Inferior parietal cortex (tissue), 1 donor: ENCODE data around the gene MRPL43.

Experiments used
- DNase-seq: peaks from one replicate; pipeline ENCODE4 v3.0.0-alpha.2; 2016; ENCODE audit errors: extremely low spot score

MRPL43 gene

GRCh38 chr10:100968062-100968736 is 19.1 kb downstream of the MRPL43 start:
- DNase-seq = no peak

- no peak for DNase-seq
Measured at GRCh38 chr10:100967332-100967731, 20.0 kb downstream of the MRPL43 start.

- no peak for DNase-seq
Measured at GRCh38 chr10:100966887-100967286, 20.4 kb downstream of the MRPL43 start.

GRCh38 chr10:100965820-100966219 is 21.5 kb downstream of the MRPL43 start:
- no peak for DNase-seq

GRCh38 chr10:100963826-100964225 is 23.5 kb downstream of the MRPL43 start:
- DNase-seq = no peak

DNA sequence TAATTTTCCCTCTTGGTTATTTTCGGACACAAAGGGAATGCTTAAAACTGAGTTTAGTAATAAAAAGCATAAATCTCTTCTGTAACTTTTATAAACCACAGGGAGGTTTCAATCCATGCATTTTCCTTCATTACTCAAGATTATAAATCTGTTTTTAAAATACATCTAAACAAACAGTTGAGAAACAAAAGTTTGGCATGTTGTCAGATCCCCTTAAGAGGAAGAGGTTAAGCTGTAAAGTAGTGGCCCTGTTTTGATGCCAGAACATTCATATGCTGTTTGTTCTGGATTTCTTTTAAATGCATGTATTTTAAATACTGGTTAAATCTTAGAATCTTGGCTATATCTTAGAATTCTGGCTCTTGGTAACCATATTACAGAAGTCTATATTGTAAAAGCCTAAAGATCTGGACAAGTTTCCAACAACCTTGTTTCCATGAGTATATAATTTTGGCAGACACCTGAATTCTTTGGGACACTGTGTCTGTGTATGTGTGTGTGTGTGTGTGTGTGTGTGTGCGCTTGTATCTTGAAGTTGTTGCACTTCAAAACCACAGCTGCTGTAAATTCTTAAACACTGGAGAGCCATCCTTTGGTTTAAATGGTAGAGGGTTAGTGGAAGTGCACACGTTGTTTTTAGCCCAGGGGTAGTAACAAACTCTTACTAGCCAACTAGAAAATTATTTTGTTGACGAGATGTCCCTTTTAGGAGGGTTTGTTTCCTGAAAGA is 24.8 kb downstream of the MRPL43 start:
- no peak for DNase-seq

DNA sequence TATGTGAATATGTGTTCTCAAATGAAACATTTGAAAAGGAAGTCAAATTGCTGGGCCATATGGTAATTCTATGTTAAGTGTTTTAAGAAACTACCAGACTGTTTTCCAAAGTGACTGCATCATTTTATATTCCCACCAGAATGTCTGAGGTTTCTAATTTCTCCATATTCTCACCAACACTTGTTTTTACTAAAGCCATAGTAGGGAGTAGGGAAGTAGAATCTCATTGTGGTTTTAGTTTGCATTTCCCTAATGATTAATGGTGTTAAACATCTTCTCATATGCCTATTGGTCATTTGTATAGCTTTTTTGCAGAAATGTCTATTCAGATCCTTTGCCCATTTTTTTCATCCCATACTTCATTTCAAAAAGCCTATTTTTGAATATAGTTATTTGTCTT is 27.0 kb downstream of the MRPL43 start:
- no peak for DNase-seq

GRCh38 chr10:100948916-100949315 is 38.4 kb downstream of the MRPL43 start:
- DNase-seq = no peak

DNA sequence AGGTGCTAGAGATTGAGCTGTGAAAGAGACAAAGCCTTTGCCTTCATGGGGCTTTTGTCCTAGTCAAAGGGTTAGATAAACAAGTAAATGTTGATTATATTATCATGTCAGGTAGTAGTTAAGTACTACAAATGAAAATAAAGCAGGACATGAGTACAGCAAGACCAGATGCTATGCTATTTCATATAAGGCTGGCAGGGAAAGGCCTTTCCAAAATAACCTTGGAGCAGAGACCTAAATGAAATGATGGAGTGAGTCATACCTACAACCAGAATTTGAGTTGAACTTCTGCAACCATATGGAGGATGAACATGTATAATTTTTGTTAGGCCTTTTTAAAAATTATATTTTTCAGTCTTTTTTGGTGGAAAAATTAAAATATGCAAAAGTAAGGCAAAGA is 41.5 kb downstream of the MRPL43 start:
- DNase-seq = no peak

DNA sequence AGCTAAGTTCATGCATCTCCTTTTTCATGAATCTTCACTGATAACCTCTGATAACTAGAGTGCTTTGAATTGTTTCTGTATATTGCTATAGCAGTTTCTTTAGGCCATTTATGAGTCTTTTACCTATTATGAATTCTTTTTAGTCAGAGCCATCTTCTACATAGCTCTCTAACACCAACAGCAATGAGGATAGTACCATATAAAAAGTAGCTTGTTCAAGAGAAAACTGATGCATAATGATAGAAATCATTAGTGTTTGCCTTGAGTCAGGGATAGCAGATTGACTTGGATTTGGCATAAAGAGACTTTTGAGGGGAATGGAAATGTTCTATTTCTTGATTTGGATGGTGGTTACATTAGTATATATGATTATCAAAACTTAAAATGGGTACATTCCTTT is 43.8 kb downstream of the MRPL43 start:
- DNase-seq = no peak

DNA sequence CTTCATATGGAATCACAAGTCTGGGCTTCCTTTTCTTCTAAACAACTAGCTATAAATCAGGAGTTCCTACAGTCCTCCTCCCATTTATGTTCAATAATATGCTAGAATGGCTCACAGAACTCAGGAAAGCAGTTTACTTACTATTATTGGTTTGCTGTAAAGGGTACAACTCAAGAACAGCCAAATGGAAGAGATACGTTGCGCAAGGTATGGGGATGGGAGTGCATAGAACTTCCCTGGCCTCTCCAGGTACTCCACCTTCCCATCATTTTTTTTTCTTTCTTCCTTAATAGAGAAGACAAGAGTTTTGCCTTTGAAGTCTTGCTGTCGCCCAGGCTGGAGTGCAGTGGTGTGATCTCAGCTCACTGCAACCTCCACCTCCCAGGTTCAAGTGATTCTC is 45.1 kb downstream of the MRPL43 start:
- no peak for DNase-seq

- no peak for DNase-seq
Measured at GRCh38 chr10:100939763-100940344, 47.4 kb downstream of the MRPL43 start.
